Measurements from ENCODE around the gene DENND5A.

DNA sequence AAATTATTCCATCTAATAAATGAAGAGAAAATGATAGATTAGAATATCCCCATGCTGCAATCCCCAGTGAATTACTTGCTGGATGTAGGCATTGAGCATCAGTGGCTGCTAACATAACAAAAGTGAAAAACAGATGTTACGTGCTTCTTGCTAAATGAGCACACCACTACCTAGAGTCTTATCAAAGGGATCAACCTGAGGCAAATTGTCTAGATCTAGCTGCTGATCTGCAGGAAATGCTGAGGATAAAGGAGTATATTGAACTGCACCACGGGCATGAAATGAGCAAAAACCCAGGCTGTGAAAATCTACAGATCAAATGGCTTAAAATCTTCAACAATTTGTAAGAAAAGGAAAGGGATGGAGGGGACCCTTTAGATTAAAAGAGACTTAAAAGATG is 128.4 kb downstream of the DENND5A start:
- TF ChIP-seq, protein P1, sequence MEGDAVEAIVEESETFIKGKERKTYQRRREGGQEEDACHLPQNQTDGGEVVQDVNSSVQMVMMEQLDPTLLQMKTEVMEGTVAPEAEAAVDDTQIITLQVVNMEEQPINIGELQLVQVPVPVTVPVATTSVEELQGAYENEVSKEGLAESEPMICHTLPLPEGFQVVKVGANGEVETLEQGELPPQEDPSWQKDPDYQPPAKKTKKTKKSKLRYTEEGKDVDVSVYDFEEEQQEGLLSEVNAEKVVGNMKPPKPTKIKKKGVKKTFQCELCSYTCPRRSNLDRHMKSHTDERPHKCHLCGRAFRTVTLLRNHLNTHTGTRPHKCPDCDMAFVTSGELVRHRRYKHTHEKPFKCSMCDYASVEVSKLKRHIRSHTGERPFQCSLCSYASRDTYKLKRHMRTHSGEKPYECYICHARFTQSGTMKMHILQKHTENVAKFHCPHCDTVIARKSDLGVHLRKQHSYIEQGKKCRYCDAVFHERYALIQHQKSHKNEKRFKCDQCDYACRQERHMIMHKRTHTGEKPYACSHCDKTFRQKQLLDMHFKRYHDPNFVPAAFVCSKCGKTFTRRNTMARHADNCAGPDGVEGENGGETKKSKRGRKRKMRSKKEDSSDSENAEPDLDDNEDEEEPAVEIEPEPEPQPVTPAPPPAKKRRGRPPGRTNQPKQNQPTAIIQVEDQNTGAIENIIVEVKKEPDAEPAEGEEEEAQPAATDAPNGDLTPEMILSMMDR (IDR thresholded peaks at IDR 0.05), result no peak
- TF ChIP-seq POLR2A (IDR thresholded peaks at IDR 0.05), result no peak
- no peak for TF ChIP-seq POLR2AphosphoS5 (IDR thresholded peaks at IDR 0.05)
